HUES6 (cell line): ENCODE results near the gene ESYT2.

Experiments used
- H3K27ac ChIP-seq: 2 replicates; pipeline ENCODE4 v1.7.0; 2013; ENCODE audit warnings: low read depth, mild to moderate bottlenecking, low read length, inconsistent platforms
- H3K27me3 ChIP-seq: 2 replicates; pipeline ENCODE4 v1.6.1; 2013; ENCODE audit warnings: low read length; ENCODE audit not compliant: control insufficient read depth, insufficient read depth
- H3K36me3 ChIP-seq: 2 replicates; pipeline ENCODE4 v1.6.1; 2013; ENCODE audit warnings: low read length; ENCODE audit not compliant: control insufficient read depth, insufficient read depth
- H3K4me1 ChIP-seq: 2 replicates; pipeline ENCODE4 v1.6.1; 2013; ENCODE audit warnings: low read length; ENCODE audit not compliant: control insufficient read depth, insufficient read depth
- H3K4me3 ChIP-seq: 2 replicates; pipeline ENCODE4 v1.5.1; 2013; ENCODE audit warnings: low read depth, low read length
- H3K9ac ChIP-seq: one replicate; pipeline ENCODE4 v1.6.1; 2013; ENCODE audit warnings: mild to moderate bottlenecking, low read length
- H3K9me3 ChIP-seq: 2 replicates; pipeline ENCODE4 v1.6.1; 2013; ENCODE audit warnings: low read depth, low read length; ENCODE audit not compliant: control insufficient read depth, insufficient read depth

The ESYT2 gene

DNA sequence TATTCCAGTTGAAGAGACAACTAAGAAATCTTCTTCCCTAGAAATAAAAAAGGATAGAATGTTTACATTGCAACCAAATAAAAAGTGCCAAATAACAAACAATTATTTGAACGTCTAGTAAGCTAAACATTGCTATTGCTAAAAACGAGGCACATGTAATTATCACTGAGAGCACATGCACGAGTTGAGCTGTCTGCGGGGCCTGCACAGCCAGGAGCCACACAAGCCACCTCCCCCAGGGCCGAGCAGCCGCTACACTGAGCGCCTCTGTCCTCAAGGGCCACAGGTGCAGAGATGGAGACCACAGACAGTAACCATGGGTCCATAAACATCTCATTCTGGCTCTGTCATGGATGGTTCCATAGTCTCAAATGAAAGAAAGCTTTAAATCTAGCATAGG lies 141.9 kb downstream of the ESYT2 start:
- Histone ChIP-seq H3K36me3 (peaks cover 97% of the 10 kb centered on the region), H3K27ac (no peak overlapping the region)

DNA sequence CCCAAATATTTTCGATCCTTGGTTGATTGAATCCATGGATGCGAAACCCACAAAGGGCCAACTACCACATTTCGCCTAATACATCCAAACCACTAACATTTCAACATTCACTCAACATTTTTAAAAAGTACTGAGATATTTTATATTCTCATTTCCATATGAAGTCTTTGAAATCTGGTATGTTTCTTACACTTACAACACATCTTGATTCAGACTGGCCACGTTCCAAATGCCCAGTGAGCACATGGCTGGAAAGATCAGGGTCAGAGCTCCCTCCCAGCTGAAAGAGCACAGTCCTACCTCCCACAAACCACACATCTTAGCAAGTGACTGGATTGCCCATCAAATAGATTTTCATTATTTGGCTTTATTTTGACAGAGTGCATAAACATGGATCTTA lies 143.6 kb downstream of the ESYT2 start:
- Histone ChIP-seq H3K9ac (no peak overlapping the region), H3K36me3 (peaks cover 96% of the 10 kb centered on the region), H3K27me3 (no peaks in the 10 kb centered on the region)

More for the DNA sequence above, 141.9 kb downstream of the ESYT2 start:
- H3K9me3 ChIP-seq = no peaks in the 10 kb centered on the region
- H3K9ac ChIP-seq = no peak overlapping the region
- H3K27me3 ChIP-seq = no peaks in the 10 kb centered on the region
- H3K4me3 ChIP-seq = no peak overlapping the region
- no peaks in the 10 kb centered on the region for H3K4me1 ChIP-seq

DNA sequence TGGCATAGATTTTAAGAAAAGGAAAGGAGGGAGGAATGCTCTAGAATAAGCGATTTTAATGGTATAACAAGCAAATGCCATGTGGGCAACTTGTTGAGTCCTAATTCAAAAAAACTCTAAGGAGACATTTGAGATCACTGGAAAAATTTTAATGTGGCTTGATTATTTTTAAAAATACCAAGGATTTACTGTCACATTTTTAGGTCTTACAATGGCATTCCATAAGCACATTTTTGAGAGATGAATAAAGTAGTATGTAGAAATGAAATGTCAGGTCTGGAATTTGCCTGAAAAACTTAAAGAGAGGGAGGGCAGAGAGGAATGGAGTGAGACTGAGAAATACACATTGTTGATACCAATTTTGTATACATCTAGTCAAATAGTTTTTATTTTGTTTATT lies 145.0 kb downstream of the ESYT2 start:
- no peak overlapping the region for H3K27ac ChIP-seq
- H3K4me1 ChIP-seq = no peaks in the 10 kb centered on the region

More for the DNA sequence above, 143.6 kb downstream of the ESYT2 start:
- H3K4me3 ChIP-seq = no peak overlapping the region
- no peaks in the 10 kb centered on the region for H3K9me3 ChIP-seq
- no peak overlapping the region for H3K27ac ChIP-seq
- no peaks in the 10 kb centered on the region for H3K4me1 ChIP-seq

DNA sequence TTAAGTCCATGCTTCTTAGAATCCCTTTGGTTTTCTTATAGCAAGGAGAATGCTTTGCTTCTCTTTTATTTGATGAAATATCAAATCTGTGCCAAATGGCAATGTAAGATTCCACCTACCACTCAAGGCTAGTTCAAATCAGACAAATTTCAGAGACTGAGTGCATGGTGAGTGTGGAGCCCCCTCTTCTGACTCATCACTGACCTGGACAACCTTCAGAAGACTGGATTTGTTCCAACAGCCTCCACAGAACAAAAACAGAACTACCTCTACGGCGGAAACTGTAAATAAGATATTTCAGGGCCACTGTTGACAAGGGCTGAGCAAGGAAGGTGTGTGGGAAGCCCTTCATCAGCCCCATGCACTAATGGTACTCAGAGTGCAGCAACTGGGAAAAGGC lies 145.8 kb downstream of the ESYT2 start:
- no peak overlapping the region for H3K9ac ChIP-seq
- no peaks in the 10 kb centered on the region for H3K27me3 ChIP-seq
- no peak overlapping the region for H3K27ac ChIP-seq
- H3K4me1 ChIP-seq = no peaks in the 10 kb centered on the region
- H3K36me3 ChIP-seq = peaks cover 96% of the 10 kb centered on the region
- H3K4me3 ChIP-seq = no peak overlapping the region
- no peaks in the 10 kb centered on the region for H3K9me3 ChIP-seq

More for the DNA sequence above, 145.0 kb downstream of the ESYT2 start:
- Histone ChIP-seq H3K9ac (no peak overlapping the region), H3K9me3 (no peaks in the 10 kb centered on the region), H3K36me3 (peaks cover 96% of the 10 kb centered on the region), H3K27me3 (no peaks in the 10 kb centered on the region), H3K4me3 (no peak overlapping the region)

DNA sequence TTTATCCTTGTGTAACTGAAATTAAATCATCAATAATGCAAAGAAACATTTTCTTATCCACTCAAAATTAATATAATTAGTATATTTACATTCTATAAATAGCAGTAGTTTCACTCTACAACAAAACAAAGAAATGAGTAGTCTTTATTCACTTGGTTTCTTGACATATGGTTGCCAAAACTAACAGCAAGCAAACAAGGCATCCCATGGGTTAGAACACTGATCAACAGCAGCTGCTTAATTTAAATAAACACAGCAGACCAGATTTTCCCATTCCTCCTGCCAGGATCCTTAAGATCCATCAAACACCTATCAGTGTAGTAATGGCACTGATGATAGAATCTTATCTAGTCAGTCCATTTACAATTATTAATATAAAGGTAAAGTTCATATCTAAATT lies 146.9 kb downstream of the ESYT2 start:
- Histone ChIP-seq H3K9me3 (no peaks in the 10 kb centered on the region), H3K36me3 (peaks cover 96% of the 10 kb centered on the region), H3K4me3 (no peak overlapping the region), H3K4me1 (no peaks in the 10 kb centered on the region), H3K9ac (no peak overlapping the region), H3K27ac (no peak overlapping the region), H3K27me3 (no peaks in the 10 kb centered on the region)
